Upper lobe of left lung (tissue), 6 donors: ENCODE measurements around the gene FLNB. TPM values are rescaled to one million over a fixed set of nuclear protein-coding genes. Genes with fewer than 3 reads are reported as not detected.
A peak's percentile ranks its signal among the peaks of the same experiment; 100 is the strongest.

Source experiments
- ATAC-seq, 2 donors: fragments of 200-7000 bp; cut with Tn5 transposase; one replicate each; pipeline ENCODE4 v1.9.1; 2022; ENCODE audit warnings: mild to moderate bottlenecking in 2 of 2, moderate library complexity in 2 of 2; ENCODE audit not compliant: low FRiP score in 2 of 2
- DNase-seq, 2 donors: peaks; one replicate each; pipeline ENCODE4 v3.0.0-alpha.2; 2019 to 2020
- H3K27ac ChIP-seq, 4 donors: fragments of 200-600 bp; sonication (generic); one replicate each; pipeline ENCODE4 v1.5.1; 2016 to 2019
- H3K27me3 ChIP-seq, 4 donors: fragments of 200-600 bp; sonication (generic); one replicate each; pipeline ENCODE4 v1.5.1; 2017 to 2019
- H3K36me3 ChIP-seq, 4 donors: fragments of 200-600 bp; sonication (generic); one replicate each; pipeline ENCODE4 v1.5.1; 2016 to 2019
- H3K4me1 ChIP-seq, 4 donors: fragments of 200-600 bp; sonication (generic); one replicate each; pipeline ENCODE4 v1.5.1; 2018 to 2019
- H3K4me3 ChIP-seq, 4 donors: fragments of 200-600 bp; sonication (generic); one replicate each; pipeline ENCODE4 v1.5.1; 2017 to 2019; ENCODE audit warnings: mild to moderate bottlenecking in 2 of 4, moderate library complexity in 1 of 4
- H3K9me3 ChIP-seq, 4 donors: fragments of 200-600 bp; sonication (generic); one replicate each; pipeline ENCODE4 v1.5.1; 2018 to 2019
- EP300 ChIP-seq, 4 donors: sonication (generic); formaldehyde crosslinking; IDR thresholded peaks; one replicate each; pipeline ENCODE4 v1.5.1; 2017; ENCODE audit warnings: antibody characterized with exemption in 4 of 4, control low read depth in 2 of 4
- POLR2A ChIP-seq, 4 donors: fragments of 450-650 bp; IDR thresholded peaks; one replicate each; pipeline ENCODE4 v1.5.1; 2016 to 2017; ENCODE audit warnings: antibody characterized with exemption in 4 of 4, mild to moderate bottlenecking in 2 of 4
- POLR2AphosphoS5 ChIP-seq, 2 donors: sonication (generic); formaldehyde crosslinking; IDR thresholded peaks; one replicate each; pipeline ENCODE4 v1.5.1; 2017; ENCODE audit warnings: antibody characterized with exemption in 2 of 2
- WGBS, 2 donors: methylation state at CpG; one replicate each; pipeline ENCODE4 v1.1.5; 2017 to 2018; 5-methylcytosine and 5-hydroxymethylcytosine counted together
- total RNA-seq, 6 donors: library from RNA; depleted of rRNA in 4 of 6; stranded (reverse); fragments of >200 nt in 4 of 6; gene quantifications; one replicate each; pipeline versions ENCODE4 v1.1.0 to v1.2.1, GENCODE V29; 2016 to 2021
- TF ChIP-seq, protein P1 (sequence below), 6 experiments: fragments of 450-650 bp in 4 of 6; fragments of 200-600 bp in 2 of 6; sonication (generic) in 2 of 6; IDR thresholded peaks; one replicate each; pipeline ENCODE4 v1.5.1; 2016 to 2019; ENCODE audit warnings: antibody characterized with exemption in 6 of 6
- donor health status: DM: no; HTN: no; CAD: no; lungs with moderate emphysema.
- donor health status: DM: no; HTN: yes; CAD: no; lungs with severe emphysema.

The FLNB gene
- total RNA-seq, 6 donors from 2014 or later: 101 to 193 (median 127) TPM

DNA sequence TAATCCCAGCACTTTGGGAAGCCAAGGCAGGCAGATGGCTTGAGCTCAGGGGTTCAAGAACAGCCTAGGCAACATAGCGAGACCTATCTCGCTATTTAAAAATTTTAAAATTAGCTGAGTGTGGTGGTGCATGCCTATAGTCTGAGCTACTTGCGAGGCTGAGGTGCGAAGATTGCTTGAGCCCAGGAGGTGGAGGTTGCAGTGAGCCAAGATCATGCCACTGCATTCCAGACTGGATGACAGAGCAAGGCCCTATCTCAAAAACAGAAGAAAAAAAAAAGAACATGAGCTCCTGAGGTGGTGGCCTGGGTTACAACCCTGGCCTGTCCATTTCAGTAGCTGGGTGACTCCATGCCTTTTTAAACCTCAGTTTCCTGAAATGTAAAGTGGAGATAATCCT, 195.3 kb downstream of the FLNB start:
- WGBS, 2 donors: 96% methylated on average over 4 of the region's 4 CpGs
- Histone ChIP-seq H3K4me3 (no peak overlapping the region), H3K27ac (no peak overlapping the region), H3K4me1 (peaks cover 6 to 20% (median 12%) of the 10 kb centered on the region in 4 donors), H3K36me3 (no peaks in the 10 kb centered on the region), H3K27me3 (no peaks in the 10 kb centered on the region), H3K9me3 (no peaks in the 10 kb centered on the region)
- TF ChIP-seq EP300 (IDR thresholded peaks at IDR 0.05): no peak
- TF ChIP-seq POLR2AphosphoS5 (IDR thresholded peaks at IDR 0.05): no peak
- no peak for TF ChIP-seq POLR2A (IDR thresholded peaks at IDR 0.05)
- TF ChIP-seq, protein P1, sequence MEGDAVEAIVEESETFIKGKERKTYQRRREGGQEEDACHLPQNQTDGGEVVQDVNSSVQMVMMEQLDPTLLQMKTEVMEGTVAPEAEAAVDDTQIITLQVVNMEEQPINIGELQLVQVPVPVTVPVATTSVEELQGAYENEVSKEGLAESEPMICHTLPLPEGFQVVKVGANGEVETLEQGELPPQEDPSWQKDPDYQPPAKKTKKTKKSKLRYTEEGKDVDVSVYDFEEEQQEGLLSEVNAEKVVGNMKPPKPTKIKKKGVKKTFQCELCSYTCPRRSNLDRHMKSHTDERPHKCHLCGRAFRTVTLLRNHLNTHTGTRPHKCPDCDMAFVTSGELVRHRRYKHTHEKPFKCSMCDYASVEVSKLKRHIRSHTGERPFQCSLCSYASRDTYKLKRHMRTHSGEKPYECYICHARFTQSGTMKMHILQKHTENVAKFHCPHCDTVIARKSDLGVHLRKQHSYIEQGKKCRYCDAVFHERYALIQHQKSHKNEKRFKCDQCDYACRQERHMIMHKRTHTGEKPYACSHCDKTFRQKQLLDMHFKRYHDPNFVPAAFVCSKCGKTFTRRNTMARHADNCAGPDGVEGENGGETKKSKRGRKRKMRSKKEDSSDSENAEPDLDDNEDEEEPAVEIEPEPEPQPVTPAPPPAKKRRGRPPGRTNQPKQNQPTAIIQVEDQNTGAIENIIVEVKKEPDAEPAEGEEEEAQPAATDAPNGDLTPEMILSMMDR (IDR thresholded peaks at IDR 0.05): no peak
- ATAC-seq (no peak), DNase-seq (no peak)

DNA sequence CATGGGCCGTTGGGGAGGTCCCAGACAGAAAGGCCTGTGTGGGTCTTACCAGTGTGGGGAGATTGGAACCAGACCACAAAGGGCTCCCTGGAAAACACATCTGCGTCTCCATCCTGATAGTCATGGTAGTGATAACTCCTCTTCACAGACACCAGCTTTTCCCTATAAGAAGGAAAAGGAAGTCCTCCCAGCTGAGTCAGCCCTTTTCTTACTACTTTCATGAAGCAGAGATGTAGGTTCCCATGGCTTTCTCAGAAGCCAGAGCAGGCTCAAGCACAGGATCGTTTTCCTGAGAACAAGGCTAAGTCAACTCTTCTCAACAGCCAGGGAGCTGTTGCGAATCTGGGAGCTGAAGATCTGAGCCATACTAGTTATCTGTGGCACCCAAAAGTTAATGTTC, 196.5 kb downstream of the FLNB start:
- no peak for DNase-seq
- WGBS, 2 donors: 94 to 96% methylated on average over 4 of the region's 4 CpGs

DNA sequence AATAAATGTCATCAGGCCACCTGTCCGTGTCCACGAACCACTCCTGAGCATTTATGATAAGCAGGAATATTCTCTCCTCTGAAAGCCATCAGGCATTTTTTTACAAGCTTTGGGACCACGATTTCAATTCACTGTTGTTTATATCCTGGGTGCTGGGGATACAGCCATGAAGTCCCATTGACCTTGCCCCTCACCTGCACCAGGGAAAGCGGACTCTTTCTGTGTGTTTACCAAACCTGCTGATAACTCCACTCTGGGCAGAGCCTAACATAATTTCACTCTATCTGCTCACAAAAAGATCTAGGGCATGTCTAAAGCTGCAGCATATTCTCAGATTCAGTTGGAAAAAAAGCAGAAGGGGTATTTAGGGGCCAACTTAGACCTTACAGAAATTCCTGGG, 197.8 kb downstream of the FLNB start:
- TF ChIP-seq POLR2AphosphoS5 (IDR thresholded peaks at IDR 0.05) (no peak), POLR2A (IDR thresholded peaks at IDR 0.05) (no peak), EP300 (IDR thresholded peaks at IDR 0.05) (no peak)
- TF ChIP-seq, protein P1 (IDR thresholded peaks at IDR 0.05): no peak
- DNase-seq: no peak
- Histone ChIP-seq H3K27me3 (no peaks in the 10 kb centered on the region), H3K4me3 (no peak overlapping the region), H3K9me3 (no peaks in the 10 kb centered on the region), H3K4me1 (peaks cover under 1 to 6% (median 2%) of the 10 kb centered on the region in 4 donors), H3K27ac (no peak overlapping the region), H3K36me3 (no peaks in the 10 kb centered on the region)
- WGBS, 2 donors: 78 to 85% methylated on average over 4 of the region's 4 CpGs
- no peak for ATAC-seq

More for the DNA sequence above, 196.5 kb downstream of the FLNB start:
- peaks cover 5 to 16% (median 7%) of the 10 kb centered on the region in 4 donors for H3K4me1 ChIP-seq
- no peak overlapping the region for H3K27ac ChIP-seq
- no peak overlapping the region for H3K4me3 ChIP-seq
- TF ChIP-seq POLR2AphosphoS5 (IDR thresholded peaks at IDR 0.05) (no peak), EP300 (IDR thresholded peaks at IDR 0.05) (no peak), POLR2A (IDR thresholded peaks at IDR 0.05) (no peak)
- TF ChIP-seq, protein P1 (IDR thresholded peaks at IDR 0.05): no peak
- no peaks in the 10 kb centered on the region for H3K9me3 ChIP-seq
- ATAC-seq: no peak
- H3K27me3 ChIP-seq: no peaks in the 10 kb centered on the region
- no peaks in the 10 kb centered on the region for H3K36me3 ChIP-seq

DNA sequence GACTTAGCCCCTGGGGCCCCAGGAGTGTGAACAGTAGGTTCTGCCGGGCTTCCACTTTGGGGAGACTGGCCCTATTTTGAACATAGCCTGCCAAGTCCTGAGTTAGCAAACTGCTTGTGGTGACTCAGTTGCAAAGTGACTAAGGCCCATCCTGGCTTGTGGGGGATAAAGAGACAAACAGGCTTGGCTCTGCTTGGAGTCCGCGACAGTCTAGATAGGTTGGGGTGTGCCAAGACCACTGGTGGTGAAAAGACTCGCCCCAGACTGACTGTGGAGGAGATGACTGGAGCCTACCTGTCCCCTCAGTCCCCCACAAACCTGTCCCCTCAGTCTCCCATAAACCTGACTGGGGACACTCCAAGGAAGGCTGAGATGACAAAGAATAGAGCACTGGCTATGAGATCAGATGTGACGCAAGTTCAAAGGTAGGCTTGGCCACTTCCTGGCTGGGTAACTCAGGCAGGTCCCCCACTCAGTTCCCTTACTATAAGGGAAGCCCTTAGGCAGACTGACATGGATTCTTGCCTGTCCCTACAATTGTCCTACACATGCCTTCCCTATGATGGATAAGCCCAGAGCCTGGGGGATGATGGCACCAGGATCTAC, 198.3 kb downstream of the FLNB start:
- WGBS, 2 donors: 93 to 94% methylated on average over 3 to 5 of the region's 5 CpGs
- ATAC-seq (peak in 1 of 2 donors; percentile 39), DNase-seq (no peak)
- H3K4me3 ChIP-seq: no peak overlapping the region
- no peaks in the 10 kb centered on the region for H3K36me3 ChIP-seq
- no peaks in the 10 kb centered on the region for H3K27me3 ChIP-seq
- H3K27ac ChIP-seq: no peak overlapping the region
- TF ChIP-seq POLR2AphosphoS5 (IDR thresholded peaks at IDR 0.05): no peak
- TF ChIP-seq, protein P1 (IDR thresholded peaks at IDR 0.05): no peak
- TF ChIP-seq EP300 (IDR thresholded peaks at IDR 0.05): no peak
- TF ChIP-seq POLR2A (IDR thresholded peaks at IDR 0.05): no peak
- no peaks in the 10 kb centered on the region for H3K9me3 ChIP-seq
- peaks cover 0 to 2% (median 0%) of the 10 kb centered on the region in 4 donors for H3K4me1 ChIP-seq

DNA sequence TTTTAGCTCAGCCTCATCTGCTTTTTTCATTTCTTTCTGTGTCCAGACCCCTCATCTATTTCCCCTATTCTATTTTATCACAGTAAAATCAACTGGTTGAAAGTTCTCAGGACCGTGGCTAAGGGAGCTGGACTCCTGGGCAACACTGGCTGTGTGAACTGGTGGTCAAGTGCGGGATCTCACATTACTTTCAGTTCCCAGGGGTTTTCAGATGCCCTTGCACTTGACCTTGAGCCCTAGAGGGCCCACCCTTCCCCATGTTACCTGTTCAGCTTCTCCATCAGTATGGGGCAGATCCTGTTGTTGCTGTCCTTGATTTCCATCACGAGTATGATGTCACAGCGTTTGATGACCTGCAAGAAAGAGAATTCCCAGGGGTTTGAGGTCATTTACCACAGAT, 199.7 kb downstream of the FLNB start:
- no peak overlapping the region for H3K4me3 ChIP-seq
- 89 to 93% methylated on average over 4 of the region's 4 CpGs for WGBS, 2 donors

More for the DNA sequence above, 199.7 kb downstream of the FLNB start:
- no peaks in the 10 kb centered on the region for H3K9me3 ChIP-seq
- TF ChIP-seq POLR2AphosphoS5 (IDR thresholded peaks at IDR 0.05) (no peak), EP300 (IDR thresholded peaks at IDR 0.05) (no peak), POLR2A (IDR thresholded peaks at IDR 0.05) (no peak)
- TF ChIP-seq, protein P1 (IDR thresholded peaks at IDR 0.05): no peak
- H3K36me3 ChIP-seq: no peaks in the 10 kb centered on the region
- H3K27ac ChIP-seq: no peak overlapping the region
- DNase-seq (no peak), ATAC-seq (no peak)
- no peaks in the 10 kb centered on the region for H3K27me3 ChIP-seq
- no peaks in the 10 kb centered on the region for H3K4me1 ChIP-seq
